Renal cortex interstitium (tissue), 11 donors: ENCODE measurements around the gene ZNF488. TPM values are rescaled to one million over a fixed set of nuclear protein-coding genes. Genes with fewer than 3 reads are reported as not detected.

ENCODE experiments used
- DNase-seq, 11 donors: peaks; one replicate each; pipeline ENCODE4 v3.0.0-alpha.2; 2013; ENCODE audit warnings: low read depth in 9 of 11, low spot score in 4 of 11; ENCODE audit errors: extremely low read depth in 1 of 11
- polyA plus RNA-seq, 3 donors: library from polyadenylated mRNA; unstranded; fragments of 120-200 nt; gene quantifications; one replicate each; pipeline ENCODE4 v1.2.1, GENCODE V29; 2013; ENCODE audit not compliant: insufficient read length in 3 of 3

ZNF488 gene
- polyA plus RNA-seq, 3 donors, result 4.2 to 5.2 (median 4.9) TPM

DNA sequence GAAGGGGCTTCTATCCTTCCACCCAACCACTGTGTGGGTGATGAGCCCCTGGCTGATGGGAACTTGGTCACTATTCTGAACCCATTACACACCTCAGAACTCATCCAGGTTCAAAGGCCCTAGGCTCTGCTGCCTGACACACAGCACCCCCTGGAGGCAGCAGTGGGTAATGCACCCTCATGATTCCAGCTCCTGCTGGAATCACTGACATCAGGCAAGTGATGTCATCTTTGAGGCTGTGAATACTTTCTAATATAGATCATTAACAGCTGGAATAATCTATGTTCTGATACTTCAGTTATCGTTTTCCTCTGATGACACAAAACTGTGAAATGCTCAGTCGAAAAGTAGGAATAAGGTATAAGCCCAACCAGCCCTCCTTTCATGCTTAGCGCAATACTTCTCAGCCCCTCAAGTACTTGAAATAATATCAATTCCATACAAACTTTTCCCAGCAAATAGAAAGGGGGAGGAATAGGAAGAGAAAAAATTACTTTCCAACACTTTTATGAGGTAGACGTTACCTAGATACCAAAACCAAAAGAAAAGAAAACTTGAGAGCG lies 43.4 kb downstream of the ZNF488 start:
- DNase-seq, result peak in 10 of 11 donors; percentile 12 to 45 (median 24)

DNA sequence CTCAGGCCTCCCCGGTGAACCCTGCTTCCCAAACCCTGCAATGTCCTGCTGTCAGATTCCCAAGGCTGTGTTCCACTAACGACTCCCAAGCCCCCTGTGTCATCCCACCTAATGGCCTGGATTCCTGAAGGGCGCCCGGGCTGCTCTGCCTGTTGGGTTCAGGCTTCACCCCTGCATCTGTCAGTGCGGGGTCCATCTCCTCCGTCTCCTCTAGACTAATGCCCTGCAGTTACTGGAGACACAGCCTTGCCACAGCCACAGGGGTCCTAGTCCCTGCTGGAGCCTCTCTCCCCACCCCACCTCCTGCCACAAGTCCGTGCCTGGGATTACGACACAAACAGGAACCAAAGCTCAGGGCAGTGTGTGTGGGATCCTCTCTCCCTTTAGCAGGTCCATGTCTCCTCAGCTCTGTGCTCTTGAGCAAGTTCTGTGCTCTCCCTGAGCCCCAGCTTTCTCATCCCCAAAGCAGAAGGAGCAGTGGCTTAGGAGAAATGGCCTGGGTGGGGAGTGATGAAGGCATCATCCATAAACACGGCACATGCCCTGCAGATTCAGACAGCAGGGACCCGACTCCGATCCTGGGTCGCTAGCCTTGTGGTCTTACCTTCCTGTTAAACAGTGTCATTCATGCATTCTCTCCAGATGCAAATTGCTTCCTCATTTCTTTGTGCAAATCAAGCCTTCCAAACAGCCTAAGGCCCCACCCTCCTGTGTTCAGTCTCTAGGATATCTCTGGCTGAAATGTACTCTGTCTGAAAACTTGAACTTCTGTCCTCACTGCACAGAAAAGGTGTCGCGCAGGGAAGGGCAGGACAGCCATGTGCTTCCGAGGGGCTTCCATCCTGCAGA lies 44.1 kb downstream of the ZNF488 start:
- DNase-seq, result no peak

GRCh38 chr10:47339186-47339735 lies 44.8 kb downstream of the ZNF488 start:
- no peak for DNase-seq

GRCh38 chr10:47337310-47337709 lies 46.8 kb downstream of the ZNF488 start:
- DNase-seq, result no peak

DNA sequence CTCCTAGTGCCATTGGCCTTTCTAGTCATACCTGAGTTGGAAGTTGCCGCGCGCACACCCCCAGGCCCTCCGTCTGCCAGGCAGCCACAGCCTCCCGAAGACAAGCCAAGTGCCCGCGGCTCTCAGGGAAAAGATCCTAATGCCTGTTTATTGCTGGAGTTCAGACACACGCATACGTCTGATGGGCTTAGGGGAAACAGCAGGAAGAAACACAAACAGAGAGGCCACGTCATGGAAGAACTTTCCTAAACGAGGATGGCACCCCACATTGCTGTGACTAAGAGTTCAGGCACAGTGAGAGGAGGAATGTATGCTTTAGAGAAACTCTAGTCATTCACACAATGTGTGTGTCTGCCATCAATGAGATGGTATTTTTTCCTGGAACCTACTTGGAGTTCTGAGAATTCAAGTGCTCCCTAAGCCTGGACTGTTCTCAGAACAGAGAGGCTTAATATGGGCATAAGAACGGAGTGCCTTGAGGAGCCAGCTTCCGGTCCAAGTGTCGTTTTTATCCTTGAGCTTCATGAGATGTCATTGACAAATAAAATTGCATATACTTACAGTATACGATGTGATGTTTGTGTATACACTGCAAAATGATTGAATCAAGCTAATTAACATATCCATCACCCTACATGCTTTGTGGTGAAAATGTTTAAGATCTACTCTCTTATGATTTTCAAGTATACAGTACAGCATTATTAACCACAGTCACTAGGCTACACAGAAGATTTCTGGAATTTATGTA lies 47.5 kb downstream of the ZNF488 start:
- no peak for DNase-seq

DNA sequence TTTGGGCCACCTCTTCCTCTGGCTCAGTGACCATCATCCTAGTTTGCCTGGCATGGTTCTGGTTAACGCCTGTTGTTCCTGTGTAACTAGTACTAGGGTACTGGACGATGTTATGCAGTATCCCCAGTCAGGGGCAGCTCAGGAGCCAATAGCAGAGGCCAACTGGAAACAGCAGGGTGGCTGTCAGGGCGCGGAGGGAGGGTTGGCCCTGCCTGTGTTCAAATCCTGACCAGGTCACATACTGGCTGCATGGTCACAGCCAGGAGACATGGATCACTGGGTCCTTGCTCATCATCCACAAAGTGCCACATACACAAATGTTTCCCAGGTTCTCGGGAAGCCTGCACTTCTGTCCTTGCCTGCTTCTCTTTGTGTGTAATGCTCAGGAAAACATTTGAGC lies 48.2 kb downstream of the ZNF488 start:
- no peak for DNase-seq

- DNase-seq, result no peak
Observed at GRCh38 chr10:47334466-47335295, 49.4 kb downstream of the ZNF488 start.

GRCh38 chr10:47333532-47333931 lies 50.6 kb downstream of the ZNF488 start:
- DNase-seq, result no peak

DNA sequence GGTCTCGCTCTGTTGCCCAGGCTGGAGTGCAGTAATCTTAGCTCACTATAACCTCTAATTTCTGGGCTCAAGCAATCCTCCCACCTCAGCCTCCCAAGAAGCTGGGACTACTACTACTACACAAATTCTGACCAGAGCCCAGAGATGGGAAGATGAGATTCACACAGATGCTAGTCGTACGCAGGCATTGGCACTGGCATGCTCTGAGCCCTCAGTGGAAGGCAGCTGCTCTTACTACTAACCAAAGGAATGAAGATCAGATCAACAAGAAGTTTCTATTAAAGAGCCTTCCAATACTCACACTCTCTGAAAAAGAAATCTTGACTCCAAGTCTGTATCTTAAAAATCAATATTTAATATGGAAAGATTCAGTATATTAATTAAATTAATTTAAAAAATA lies 51.1 kb downstream of the ZNF488 start:
- no peak for DNase-seq

DNA sequence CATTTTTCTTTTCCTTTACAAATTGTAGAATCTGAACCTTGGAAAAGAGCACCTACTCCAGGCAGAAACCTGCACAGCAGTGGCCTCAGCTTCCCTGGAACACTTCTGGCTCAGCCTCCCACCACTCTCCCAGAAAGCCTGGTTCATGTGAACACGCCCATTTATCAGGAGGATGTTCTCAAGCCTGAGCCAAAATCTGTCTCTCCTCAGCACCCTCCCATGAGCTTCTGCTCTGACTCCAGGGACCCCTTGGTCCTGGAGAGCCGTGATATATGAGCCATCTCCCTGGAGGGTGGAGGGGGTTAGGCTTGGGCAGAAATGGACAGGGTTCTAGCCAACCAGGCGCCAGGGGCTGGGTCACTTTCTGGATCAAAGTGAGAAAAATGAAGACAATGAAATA lies 51.7 kb downstream of the ZNF488 start:
- no peak for DNase-seq

DNA sequence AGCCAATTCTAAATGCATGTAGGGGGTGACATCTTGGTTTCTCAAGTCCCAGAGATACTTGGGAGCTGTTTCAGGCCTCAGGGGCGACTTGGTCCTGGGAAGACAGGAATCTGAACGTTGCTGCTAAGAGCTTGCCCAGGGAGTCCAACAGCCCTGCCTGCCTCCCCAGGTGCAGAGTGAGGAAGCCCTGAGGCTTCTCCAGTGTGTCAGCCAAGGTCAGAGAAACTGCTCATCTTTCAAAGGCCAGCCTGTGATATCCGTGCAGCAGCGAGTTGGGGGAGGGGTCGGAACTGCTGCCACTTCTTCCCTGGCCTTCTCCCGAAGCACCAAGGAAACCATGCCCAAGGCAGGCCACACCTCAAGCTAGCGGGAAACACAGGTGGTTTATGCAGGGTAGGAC lies 52.1 kb downstream of the ZNF488 start:
- DNase-seq, result peak in 1 of 11 donors; percentile 11

DNA sequence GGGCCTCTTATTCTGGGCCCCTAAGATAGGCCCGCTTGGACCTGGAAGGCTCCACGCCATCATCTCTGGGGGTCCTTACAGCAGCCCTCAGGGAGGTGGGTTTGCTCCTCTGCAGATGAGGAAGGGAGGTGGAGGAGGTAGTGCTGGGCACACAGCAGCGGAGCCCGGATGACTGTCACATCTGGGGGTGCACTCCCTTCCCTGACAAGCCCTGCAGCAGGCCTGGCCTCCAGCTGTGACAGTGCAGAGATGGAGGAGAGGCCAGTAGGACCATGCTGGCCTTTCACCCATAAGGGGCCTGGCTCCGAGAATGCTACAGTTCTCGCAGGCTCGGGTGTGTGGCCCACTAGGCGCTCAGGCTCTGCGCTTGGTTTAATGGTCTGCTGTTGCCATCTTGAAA lies 52.6 kb downstream of the ZNF488 start:
- DNase-seq, result no peak

GRCh38 chr10:47330804-47331203 lies 53.3 kb downstream of the ZNF488 start:
- DNase-seq, result no peak

- no peak for DNase-seq
Observed at GRCh38 chr10:47330366-47330765, 53.7 kb downstream of the ZNF488 start.

- no peak for DNase-seq
Observed at GRCh38 chr10:47329855-47330254, 54.2 kb downstream of the ZNF488 start.

GRCh38 chr10:47326927-47327330 lies 57.2 kb downstream of the ZNF488 start:
- DNase-seq, result no peak

GRCh38 chr10:47326306-47326926 lies 57.7 kb downstream of the ZNF488 start:
- DNase-seq, result no peak
